ENCODE measurements around the gene MT3. TPM values are rescaled to one million over a fixed set of nuclear protein-coding genes. Genes with fewer than 3 reads are reported as not detected.
"Not testable (repeated sequence)": the region's sequence is repeated elsewhere in the genome, so short reads cannot be mapped to it uniquely, and the experiment has no call there.

Gene MT3
- polyA plus RNA-seq, 1 of the 3 experiments (the other 2 are of a cell fraction): 0.43 TPM

DNA sequence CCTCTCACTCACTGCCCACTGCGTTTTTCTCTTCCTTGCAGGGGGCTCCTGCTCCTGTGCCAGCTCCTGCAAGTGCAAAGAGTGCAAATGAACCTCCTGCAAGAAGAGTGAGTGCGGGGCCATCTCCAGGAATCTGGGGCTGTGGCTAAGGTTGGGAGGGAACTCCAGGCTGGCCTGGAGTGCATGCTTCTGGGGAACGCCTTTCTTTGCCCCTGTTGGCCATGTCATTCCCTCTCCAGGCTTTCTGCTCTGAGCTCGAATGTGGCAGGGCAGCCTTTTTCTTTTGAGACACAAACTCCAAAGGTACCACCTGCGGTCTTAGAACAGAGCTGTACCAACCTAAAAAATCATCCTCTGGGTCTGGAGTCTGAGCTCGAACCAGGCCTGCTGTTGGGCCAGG is 28.8 kb downstream of the MT3 start:
- no peak overlapping the region for H3K4me3 ChIP-seq (ENCODE audit: low read depth in 2 of 2, low read length in 1 of 2)
- no peak overlapping the region for H3K4me2 ChIP-seq
- H3K9me2 ChIP-seq: no peaks in the 10 kb centered on the region
- no peak for DNase-seq
- TF ChIP-seq, protein P1, sequence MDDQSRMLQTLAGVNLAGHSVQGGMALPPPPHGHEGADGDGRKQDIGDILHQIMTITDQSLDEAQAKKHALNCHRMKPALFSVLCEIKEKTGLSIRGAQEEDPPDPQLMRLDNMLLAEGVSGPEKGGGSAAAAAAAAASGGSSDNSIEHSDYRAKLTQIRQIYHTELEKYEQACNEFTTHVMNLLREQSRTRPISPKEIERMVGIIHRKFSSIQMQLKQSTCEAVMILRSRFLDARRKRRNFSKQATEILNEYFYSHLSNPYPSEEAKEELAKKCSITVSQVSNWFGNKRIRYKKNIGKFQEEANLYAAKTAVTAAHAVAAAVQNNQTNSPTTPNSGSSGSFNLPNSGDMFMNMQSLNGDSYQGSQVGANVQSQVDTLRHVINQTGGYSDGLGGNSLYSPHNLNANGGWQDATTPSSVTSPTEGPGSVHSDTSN (IDR thresholded peaks at IDR 0.05): no peak
- TF ChIP-seq FOXJ3 (CRISPR knock-in tag; IDR thresholded peaks at IDR 0.05): no peak
- H3K79me2 ChIP-seq (ENCODE audit: insufficient read depth): no peaks in the 10 kb centered on the region; the same call in 1 of the 2 replicates
- CTCF ChIA-PET: interaction anchor here (0.6 to 2.4 kb wide), 3 partner anchors 12 to 17 kb away, joined by 3 to 6 read pairs (median 3); no protein-coding TSS in a partner anchor
- POLR2A ChIA-PET: interaction anchor here (1.0 kb wide), 1 partner anchor 12 kb away, joined by 3 read pairs; no protein-coding TSS in a partner anchor
- H3K27me3 ChIP-seq (ENCODE audit: insufficient read depth): no peaks in the 10 kb centered on the region
- peaks cover 0 to 22% of the 10 kb centered on the region in 2 experiments; a peak in 1 of 4 replicates for H3K4me1 ChIP-seq (ENCODE audit: control insufficient read depth in 1 of 2, insufficient read depth in 2 of 2, low read depth in 1 of 2, low read length in 1 of 2)
- H3F3A ChIP-seq (replicated peaks; ENCODE audit: insufficient read depth): peaks cover 17% of the 10 kb centered on the region
- no peak overlapping the region for H2AFZ ChIP-seq (ENCODE audit: low read depth)
- H3K36me3 ChIP-seq (replicated peaks in 1 of 2; ENCODE audit: control insufficient read depth in 1 of 2, insufficient read depth in 2 of 2, low read length in 1 of 2): no peaks in the 10 kb centered on the region
- H3K27ac ChIP-seq (ENCODE audit: low read depth in 2 of 2, low read length in 1 of 2): no peak overlapping the region
- H3K9me3 ChIP-seq: no peaks in the 10 kb centered on the region
- H3K9ac ChIP-seq: no peak overlapping the region
- WGBS (ENCODE audit: low lambda C conversion rate): 80% methylated on average over 5 of the region's 6 CpGs
- no peaks in the 10 kb centered on the region for H4K20me1 ChIP-seq (ENCODE audit: insufficient read depth)

DNA sequence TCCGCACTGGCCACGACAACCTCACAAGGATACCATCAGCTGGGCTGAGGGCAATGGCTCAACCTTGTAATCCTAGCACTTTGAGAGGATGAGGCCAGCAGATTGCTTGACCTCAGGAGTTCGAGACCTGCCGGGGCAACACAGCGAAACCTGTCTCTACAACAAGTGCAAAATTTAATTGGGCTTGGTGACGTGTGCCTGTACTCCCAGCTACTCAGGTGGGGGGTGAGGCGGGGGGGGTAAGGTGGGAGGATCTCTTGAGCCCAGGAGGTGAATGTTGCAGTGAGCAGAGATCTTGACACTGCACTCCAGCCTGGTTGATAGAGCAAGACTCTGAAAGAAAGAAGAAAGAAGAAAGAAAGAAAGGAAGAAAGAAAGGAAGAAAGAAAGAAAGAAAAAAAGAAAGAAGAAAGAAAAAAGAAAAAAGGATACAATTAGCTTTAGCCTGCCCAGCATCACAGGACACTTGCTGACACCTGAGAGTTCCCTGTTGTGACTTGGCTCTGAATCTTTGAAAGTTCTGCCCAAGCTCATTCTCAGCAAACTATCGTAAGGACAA is 31.1 kb downstream of the MT3 start:
- Histone ChIP-seq H3K27me3 (ENCODE audit: insufficient read depth) (no peaks in the 10 kb centered on the region), H3K27ac (ENCODE audit: low read depth in 2 of 2, low read length in 1 of 2) (no peak overlapping the region), H3K4me1 (ENCODE audit: control insufficient read depth in 1 of 2, insufficient read depth in 2 of 2, low read depth in 1 of 2, low read length in 1 of 2) (peaks cover 0 to 3% of the 10 kb centered on the region in 2 experiments; a peak in 1 of 4 replicates), H3K9me3 (no peaks in the 10 kb centered on the region), H3K9me2 (no peaks in the 10 kb centered on the region), H3K79me2 (ENCODE audit: insufficient read depth) (no peaks in the 10 kb centered on the region), H3F3A (replicated peaks; ENCODE audit: insufficient read depth) (no peaks in the 10 kb centered on the region), H3K9ac (no peak overlapping the region), H4K20me1 (ENCODE audit: insufficient read depth) (no peaks in the 10 kb centered on the region), H3K4me3 (ENCODE audit: low read depth in 2 of 2, low read length in 1 of 2) (no peak overlapping the region), H3K4me2 (no peak overlapping the region), H2AFZ (ENCODE audit: low read depth) (no peak overlapping the region), H3K36me3 (replicated peaks in 1 of 2; ENCODE audit: control insufficient read depth in 1 of 2, insufficient read depth in 2 of 2, low read length in 1 of 2) (no peaks in the 10 kb centered on the region)
- no peak for DNase-seq
- no peak for TF ChIP-seq TAF1 (IDR thresholded peaks at IDR 0.05; ENCODE audit: borderline replicate concordance, low read depth, low read length)
- TF ChIP-seq JUND (IDR thresholded peaks at IDR 0.05): no peak
- no peak for TF ChIP-seq POLR2AphosphoS5 (IDR thresholded peaks at IDR 0.05; ENCODE audit: low read depth, low read length)
- TF ChIP-seq EZH2phosphoT487 (IDR thresholded peaks at IDR 0.05; ENCODE audit: borderline replicate concordance, low read depth): no peak
- no peak for TF ChIP-seq SIN3A (IDR thresholded peaks at IDR 0.05; ENCODE audit: borderline replicate concordance, low read depth, low read length)
- TF ChIP-seq TCF12 (IDR thresholded peaks at IDR 0.05): no peak
- no peak for TF ChIP-seq RXRA (IDR thresholded peaks at IDR 0.05; ENCODE audit: borderline replicate concordance, low read depth)
- no peak for TF ChIP-seq ELF1 (IDR thresholded peaks at IDR 0.05)
- TF ChIP-seq MEF2A (IDR thresholded peaks at IDR 0.05; ENCODE audit: borderline replicate concordance, low read depth): no peak
- no peak for TF ChIP-seq GATA2 (CRISPR knock-in tag; IDR thresholded peaks at IDR 0.05)
- no peak for TF ChIP-seq SMC3 (IDR thresholded peaks at IDR 0.05; ENCODE audit: low read depth, low read length)
- no peak for TF ChIP-seq CHD2 (IDR thresholded peaks at IDR 0.05; ENCODE audit: low read length, partially characterized antibody)
- CTCF ChIA-PET: no interaction called here
- WGBS (ENCODE audit: low lambda C conversion rate): 94% methylated on average over 7 of the region's 8 CpGs
- POLR2A ChIA-PET: no interaction called here

DNA sequence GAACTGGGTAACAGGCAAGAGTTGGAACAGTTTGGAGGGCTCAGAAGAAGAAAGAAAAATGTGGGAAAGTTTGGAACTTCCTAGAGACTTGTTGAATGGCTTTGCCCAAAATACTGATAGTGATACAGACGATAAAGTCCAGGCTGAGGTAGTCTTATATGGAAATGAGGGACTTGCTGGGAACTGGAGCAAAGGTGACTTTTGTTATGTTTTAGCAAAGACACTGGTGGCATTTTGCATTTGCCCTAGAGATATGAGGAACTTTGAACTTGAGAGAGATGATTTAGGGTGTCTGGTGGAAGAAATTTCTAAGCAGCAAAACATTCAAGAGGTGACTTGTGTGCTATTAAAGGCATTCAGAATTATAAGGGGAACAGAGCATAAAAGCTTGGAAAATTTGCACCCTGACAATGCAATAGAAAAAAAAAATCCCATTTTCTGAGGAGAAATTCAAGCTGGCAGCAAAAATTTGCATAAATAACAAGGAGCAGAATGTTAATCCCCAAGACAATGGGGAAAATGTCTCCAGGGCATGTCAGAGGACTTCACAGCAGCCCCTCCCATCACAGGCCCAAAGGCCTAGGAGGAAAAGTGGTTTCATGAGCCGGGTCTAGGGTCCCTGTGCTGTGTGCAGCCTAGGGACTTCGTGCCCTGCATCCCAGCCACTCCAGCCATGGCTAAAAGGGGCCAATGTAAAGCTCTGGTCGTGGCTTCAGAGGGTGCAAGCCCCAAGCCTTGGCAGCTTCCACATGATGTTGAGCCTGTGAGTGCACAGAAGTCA is 32.5 kb downstream of the MT3 start:
- H2AFZ ChIP-seq (ENCODE audit: low read depth); H3K4me3 ChIP-seq (ENCODE audit: low read depth in 2 of 2, low read length in 1 of 2); H3K9ac ChIP-seq; H3K9me2 ChIP-seq; DNase-seq; H3K4me2 ChIP-seq; H3K27ac ChIP-seq (ENCODE audit: low read depth in 2 of 2, low read length in 1 of 2); POLR2A ChIA-PET; H4K20me1 ChIP-seq (ENCODE audit: insufficient read depth); H3K4me1 ChIP-seq (ENCODE audit: control insufficient read depth in 1 of 2, insufficient read depth in 2 of 2, low read depth in 1 of 2, low read length in 1 of 2); H3F3A ChIP-seq (replicated peaks; ENCODE audit: insufficient read depth); H3K27me3 ChIP-seq (ENCODE audit: insufficient read depth); H3K36me3 ChIP-seq (replicated peaks in 1 of 2; ENCODE audit: control insufficient read depth in 1 of 2, insufficient read depth in 2 of 2, low read length in 1 of 2); H3K9me3 ChIP-seq: not testable (repeated sequence)
- H3K79me2 ChIP-seq (ENCODE audit: insufficient read depth): peaks cover 13% of the 10 kb centered on the region; the same call in 1 of the 2 replicates
- CTCF ChIA-PET: interaction anchor here (0.9 to 1.5 kb wide), 2 partner anchors 19 to 80 kb away, joined by 3 read pairs; no protein-coding TSS in a partner anchor
- WGBS (ENCODE audit: low lambda C conversion rate): 86% methylated on average over 1 of the region's 4 CpGs

DNA sequence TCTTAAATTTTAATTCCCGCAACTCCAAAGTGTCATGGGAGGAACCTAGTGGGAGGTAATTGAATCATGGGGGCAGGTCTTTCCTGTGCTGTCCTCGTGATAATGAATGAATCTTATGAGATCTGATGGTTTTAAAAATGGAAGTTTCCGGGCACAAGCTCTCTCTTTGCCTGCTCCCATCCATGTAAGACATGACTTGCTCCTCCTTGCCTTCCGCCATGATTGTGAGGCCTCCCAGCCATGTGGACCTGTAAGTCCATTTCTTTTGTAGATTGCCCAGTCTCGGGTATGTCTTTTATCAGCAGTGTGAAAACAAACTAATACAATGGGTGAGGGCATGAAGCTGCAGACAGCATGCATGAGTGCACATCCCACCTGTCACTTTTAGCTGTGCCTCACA is 33.9 kb downstream of the MT3 start:
- H3K79me2 ChIP-seq (ENCODE audit: insufficient read depth): peaks cover 13% of the 10 kb centered on the region; the same call in 1 of the 2 replicates
- H4K20me1 ChIP-seq (ENCODE audit: insufficient read depth); H3K4me3 ChIP-seq (ENCODE audit: low read depth in 2 of 2, low read length in 1 of 2); DNase-seq; H3K4me1 ChIP-seq (ENCODE audit: control insufficient read depth in 1 of 2, insufficient read depth in 2 of 2, low read depth in 1 of 2, low read length in 1 of 2); H3K9me3 ChIP-seq; H3F3A ChIP-seq (replicated peaks; ENCODE audit: insufficient read depth); POLR2A ChIA-PET; H3K27me3 ChIP-seq (ENCODE audit: insufficient read depth); H3K36me3 ChIP-seq (replicated peaks in 1 of 2; ENCODE audit: control insufficient read depth in 1 of 2, insufficient read depth in 2 of 2, low read length in 1 of 2); H3K9me2 ChIP-seq; H3K9ac ChIP-seq; H2AFZ ChIP-seq (ENCODE audit: low read depth); H3K27ac ChIP-seq (ENCODE audit: low read depth in 2 of 2, low read length in 1 of 2); H3K4me2 ChIP-seq: not testable (repeated sequence)
- CTCF ChIA-PET: interaction anchor here (1.1 to 1.6 kb wide), 3 partner anchors 10 to 23 kb away, joined by 3 to 6 read pairs (median 3); no protein-coding TSS in a partner anchor
- 87% methylated on average over 5 of the region's 5 CpGs for WGBS (ENCODE audit: low lambda C conversion rate)

All from SK-N-SH (cell line).